ENCODE data around the gene HDAC3.

- TF ChIP-seq CTCF (IDR thresholded peaks at IDR 0.05): no peak; the same call in 1 of the 2 replicates
- no peak for TF ChIP-seq MAX (IDR thresholded peaks at IDR 0.05; ENCODE audit: low read depth)
- no peak for TF ChIP-seq PBX3 (IDR thresholded peaks at IDR 0.05)
- TF ChIP-seq TEAD4 (IDR thresholded peaks at IDR 0.05; ENCODE audit: borderline replicate concordance, insufficient read depth): no peak
- no peak for TF ChIP-seq USF2 (IDR thresholded peaks at IDR 0.05; ENCODE audit: borderline replicate concordance, low read depth, low read length)
- no peak for TF ChIP-seq CHD2 (IDR thresholded peaks at IDR 0.05; ENCODE audit: low read length, partially characterized antibody)
- no peak for TF ChIP-seq JUND (IDR thresholded peaks at IDR 0.05)
- TF ChIP-seq RCOR1 (IDR thresholded peaks at IDR 0.05; ENCODE audit: low read length): no peak
- no peak for TF ChIP-seq EP300 (IDR thresholded peaks at IDR 0.05; ENCODE audit: borderline replicate concordance in 1 of 2, low read depth in 1 of 2, low read length in 1 of 2)
- no peak for TF ChIP-seq TAF1 (IDR thresholded peaks at IDR 0.05; ENCODE audit: borderline replicate concordance, low read depth, low read length)
- TF ChIP-seq FOXM1 (IDR thresholded peaks at IDR 0.05; ENCODE audit: low read depth): no peak
- no peak for TF ChIP-seq IRF3 (IDR thresholded peaks at IDR 0.05; ENCODE audit: low read depth, low read length)
- TF ChIP-seq RXRA (IDR thresholded peaks at IDR 0.05; ENCODE audit: borderline replicate concordance, low read depth): no peak
Measured at GRCh38 chr5:141637767-141638419, 1.2 kb upstream of the HDAC3 start.
